NCI-H2196 treated with DMSO at 0.1 percent for 48 hours (cell line): ENCODE data around the gene GLOD4.
"Not testable (repeated sequence)": the region's sequence is repeated elsewhere in the genome, so short reads cannot be mapped to it uniquely, and the experiment has no call there.

ENCODE experiments used
- DNase-seq: peaks from one replicate; lab custom pipeline; 2025; ENCODE audit not compliant: unreplicated experiment; lab: John Stamatoyannopoulos, UW

Gene GLOD4, protein sequence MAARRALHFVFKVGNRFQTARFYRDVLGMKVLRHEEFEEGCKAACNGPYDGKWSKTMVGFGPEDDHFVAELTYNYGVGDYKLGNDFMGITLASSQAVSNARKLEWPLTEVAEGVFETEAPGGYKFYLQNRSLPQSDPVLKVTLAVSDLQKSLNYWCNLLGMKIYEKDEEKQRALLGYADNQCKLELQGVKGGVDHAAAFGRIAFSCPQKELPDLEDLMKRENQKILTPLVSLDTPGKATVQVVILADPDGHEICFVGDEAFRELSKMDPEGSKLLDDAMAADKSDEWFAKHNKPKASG

DNA sequence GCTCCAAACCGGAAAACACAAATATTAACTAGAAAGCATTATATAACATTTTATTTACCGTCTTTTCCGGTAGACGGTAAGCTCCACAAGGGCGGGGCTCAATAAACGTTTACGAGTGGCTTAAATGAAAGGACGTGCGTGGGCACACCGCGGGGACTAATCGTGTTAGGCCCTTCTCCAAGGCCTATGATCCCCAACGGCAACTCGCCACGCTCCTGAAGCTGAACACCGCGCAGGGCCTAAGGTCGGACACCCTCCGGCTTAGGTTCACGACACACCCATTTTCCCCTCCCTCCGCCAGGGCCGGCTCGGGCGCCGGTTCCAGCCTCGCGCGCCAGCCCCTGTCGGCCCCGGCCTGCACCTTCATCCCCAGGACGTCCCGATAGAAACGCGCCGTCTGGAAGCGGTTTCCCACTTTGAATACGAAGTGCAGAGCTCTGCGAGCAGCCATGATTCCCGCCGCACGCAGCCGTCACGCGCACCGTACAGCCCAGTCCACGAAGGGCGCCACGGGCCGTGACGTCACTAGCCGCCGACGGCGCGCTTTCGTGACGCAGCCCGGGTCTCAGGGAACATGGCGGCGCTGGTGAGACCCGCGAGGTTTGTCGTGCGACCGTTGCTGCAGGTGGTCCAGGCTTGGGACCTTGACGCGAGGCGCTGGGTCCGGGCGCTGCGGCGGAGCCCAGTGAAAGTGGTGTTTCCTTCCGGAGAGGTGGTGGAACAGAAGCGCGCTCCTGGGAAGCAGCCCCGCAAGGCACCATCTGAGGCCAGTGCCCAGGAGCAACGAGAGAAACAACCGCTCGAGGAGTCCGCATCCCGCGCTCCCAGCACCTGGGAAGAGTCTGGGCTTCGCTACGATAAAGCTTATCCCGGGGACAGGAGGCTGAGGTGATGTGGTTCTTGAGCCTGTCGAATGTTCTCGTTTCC is at the start of gene GLOD4, which contains the start of gene MRM3:
TSS of gene GLOD4 (minus strand) at position 476 of the 927 bp plus-strand sequence. CDS start at position 451, 25 bp downstream.
TSS of gene MRM3 (plus strand) at position 549 of the 927 bp plus-strand sequence. CDS start at position 575, 26 bp downstream.
- DNase-seq, result peak; percentile 53

DNA sequence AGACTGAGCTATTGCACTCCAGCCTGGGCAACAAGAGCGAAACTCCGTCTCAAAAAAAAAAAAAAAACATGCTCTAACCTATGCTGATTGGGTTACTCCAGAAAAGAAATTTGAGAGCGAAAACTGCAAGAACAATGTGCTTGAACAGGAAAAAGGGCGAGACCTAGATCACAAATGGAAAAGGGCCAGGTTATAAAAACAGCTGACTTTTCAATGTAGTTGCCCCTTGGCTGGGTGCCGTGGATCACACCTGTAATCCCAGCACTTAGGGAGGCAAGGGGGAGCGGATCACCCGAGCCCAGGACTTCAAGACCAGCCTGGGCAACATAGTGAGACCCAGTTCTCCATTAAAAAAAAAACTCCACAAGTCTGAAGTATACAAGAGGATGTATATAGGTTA is 48.9 kb upstream of the GLOD4 start:
- no peak for DNase-seq

DNA sequence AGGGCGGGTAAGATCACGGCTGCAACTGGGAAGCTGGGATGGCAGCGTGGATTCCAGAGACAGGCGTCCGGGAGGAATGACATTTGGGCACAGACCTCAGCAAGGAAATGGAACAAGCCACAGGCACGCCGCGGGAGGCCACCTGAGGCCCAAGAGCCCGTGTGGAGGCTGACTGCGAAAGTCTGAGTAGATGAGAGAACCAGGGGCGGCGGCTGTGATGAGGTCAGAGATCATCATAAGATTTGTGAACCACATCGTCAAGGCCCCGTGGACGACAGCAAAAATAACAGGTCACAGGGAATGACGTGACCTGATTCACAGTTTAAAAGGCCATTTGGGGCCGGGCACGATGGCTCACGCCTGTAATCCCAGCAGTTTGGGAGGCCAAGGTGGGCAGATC is 48.3 kb upstream of the GLOD4 start:
- no peak for DNase-seq

DNA sequence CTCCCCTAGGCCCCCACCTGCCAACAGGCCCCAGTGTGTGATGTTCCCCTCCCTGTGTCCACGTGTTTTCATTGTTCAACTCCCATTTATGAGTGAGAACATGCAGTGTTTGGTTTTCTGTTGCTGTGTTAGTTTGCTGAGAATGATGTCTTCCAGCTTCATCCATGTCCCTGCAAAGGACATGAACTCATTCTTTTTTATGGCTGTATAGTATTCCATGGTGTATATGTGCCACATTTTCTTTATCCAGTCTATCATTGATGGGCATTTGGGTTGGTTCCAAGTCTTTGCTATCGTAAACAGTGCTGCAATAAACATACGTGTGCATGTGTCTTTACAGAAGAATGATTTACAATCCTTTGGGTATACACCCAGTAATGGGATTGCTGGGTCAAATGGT is 47.5 kb upstream of the GLOD4 start:
- DNase-seq, result not testable (repeated sequence)

DNA sequence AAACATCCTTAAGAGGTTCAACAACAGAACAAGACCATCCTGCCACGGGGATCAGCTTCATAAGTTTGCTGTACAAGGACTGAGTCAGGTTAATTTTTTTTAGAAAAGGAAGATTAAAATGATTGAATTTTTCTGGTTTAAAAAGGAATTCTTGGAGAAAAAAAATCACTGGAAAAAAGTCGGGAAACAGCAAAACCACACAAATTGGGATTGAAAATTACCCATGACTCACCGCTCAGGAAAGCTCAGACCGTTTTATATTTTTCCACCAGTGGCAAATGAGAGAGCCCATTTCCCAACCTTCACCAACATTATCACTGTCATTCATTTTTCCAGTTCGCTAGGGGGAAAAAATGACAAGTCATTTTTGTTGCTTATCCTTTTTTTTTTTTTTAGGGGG is 46.7 kb upstream of the GLOD4 start:
- no peak for DNase-seq

DNA sequence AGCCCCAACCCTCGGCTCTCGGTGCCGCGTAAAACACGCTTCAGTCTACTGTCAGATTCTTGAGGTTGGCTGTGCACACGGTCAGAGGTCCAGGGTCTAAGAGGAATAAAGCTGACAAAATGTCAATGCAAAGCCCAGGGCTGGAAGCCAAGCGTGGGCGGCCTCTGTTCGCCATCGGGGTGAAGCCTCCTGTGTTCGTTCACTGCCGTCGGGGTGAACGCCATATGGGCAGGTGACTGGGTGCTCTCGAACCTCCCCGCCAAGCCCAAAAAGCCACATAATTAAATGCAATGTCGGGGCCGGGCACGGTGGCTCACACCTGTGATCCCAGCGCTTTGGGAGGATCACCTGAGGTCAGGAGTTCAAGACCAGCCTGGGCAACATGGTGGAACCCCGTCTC is 44.7 kb upstream of the GLOD4 start:
- DNase-seq, result no peak

DNA sequence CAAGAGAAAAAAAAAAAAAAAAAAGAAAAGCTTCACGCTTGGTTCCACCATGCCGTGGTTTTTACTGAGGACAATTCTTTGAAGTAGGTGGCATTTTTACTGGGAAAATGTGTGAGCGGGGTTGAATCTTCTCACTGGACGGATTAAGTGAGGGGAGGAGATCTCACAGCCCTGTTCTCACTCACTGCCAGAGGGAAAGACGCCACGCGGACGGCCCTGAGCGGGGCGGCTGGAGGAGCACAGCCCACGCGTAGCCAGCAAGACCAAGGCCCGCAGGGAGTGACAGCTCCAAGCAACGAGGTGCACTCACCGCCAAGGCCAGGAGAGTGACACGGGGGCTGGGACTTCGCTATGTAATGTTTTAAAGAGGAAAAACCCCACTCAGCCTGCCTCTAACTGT is 43.1 kb upstream of the GLOD4 start:
- DNase-seq, result no peak

DNA sequence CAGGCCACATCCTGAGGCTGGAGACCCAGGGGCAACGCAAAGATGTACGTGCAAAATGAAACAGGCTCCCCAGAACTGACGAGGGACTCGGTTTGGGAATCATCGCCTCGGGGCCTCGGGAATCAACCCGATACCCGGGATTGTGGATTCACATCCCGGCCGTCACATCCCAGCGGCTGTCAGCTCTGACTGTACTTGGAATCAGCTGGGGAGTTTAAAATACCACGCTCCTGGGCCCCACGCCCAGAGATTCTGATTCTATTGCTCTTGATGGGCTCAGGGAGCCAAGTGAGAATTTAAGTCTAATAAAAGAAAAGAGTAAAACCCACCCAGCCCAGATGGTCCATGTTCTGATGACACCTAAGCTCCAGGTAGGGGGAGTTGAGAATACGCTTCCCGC is 42.3 kb upstream of the GLOD4 start:
- DNase-seq, result no peak

DNA sequence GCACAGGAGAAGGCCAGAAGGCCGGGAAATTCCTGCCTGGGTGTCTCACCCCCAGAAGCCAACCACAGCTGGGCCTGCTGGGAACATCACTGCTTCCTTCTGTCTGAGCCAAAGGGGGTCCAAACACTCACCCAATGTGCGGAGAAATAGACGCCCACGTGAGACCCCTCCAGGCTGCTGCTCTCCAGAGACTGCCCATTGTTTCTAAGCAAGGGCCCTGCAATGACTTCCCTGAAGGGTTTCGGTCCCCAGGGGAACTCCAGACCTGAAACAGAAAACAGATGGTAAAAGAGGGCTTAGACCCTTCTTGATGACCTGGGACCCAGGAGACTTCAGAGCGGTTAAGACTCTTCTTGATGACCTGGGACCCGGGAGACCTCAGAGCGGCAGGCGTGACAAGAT is 41.4 kb upstream of the GLOD4 start:
- no peak for DNase-seq

DNA sequence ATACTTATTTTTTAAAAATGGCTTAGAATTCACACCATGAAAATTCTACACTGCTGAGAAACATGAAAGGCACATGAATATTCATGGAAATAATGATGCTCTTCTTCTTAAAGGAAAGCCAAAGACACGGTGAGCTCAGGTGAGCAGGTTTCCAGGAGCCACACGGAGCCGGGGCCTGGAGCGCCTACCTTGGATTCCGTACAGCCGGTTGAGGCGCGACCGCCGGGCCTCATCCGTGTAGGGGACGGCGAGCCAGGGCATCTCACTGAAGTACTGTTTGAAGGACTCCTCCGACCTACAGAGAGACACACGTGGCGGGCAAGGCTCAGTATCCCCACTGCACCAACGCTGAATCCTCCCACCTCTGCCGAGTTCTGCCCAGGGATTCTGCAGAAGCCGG is 37.2 kb upstream of the GLOD4 start:
- DNase-seq, result no peak

DNA sequence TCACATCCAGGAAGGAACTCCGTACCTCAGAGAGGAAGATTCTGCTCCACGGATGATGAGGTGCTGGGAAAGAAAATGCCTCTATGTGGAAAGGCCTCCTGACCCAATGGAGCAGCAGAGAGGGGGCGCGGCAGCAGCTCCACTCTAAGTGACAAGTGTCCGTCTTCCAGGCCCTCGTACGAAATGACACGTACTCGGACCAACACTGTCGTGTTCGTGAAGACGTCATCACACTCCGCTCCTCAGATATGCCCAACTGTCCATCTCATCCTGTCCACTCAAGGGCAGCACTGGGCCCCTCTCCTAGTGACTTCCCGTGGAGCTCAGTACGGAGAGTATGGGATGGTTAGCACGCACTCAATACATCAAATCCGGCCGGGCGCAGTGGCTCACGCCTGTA is 32.3 kb upstream of the GLOD4 start:
- no peak for DNase-seq

DNA sequence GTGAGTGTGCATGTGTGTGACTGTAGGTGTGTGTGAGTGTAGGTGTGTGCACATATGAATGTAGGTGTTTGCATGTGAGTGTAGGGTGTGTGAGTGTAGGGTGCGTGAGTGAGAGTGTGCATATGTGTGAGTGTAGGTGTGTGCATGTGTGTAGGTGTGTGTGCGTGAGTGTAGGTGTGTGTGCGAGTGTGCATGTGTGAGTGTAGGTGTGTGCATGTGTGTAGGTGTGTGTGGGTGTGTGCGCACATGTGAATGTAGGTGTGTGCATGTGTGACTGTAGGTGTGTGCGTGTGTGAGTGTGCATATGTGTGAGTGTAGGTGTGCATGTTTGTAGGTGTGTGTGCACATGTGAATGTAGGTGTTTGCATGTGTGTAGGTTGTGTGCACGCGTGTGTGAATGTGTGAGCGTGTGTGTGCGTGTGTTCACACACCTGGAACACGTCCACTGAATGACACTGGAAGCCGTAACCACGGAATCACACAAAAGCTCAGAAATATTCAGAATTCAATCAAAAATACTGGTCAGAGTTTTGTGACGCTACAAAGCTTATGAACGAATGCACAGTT is 30.6 kb upstream of the GLOD4 start:
- no peak for DNase-seq

DNA sequence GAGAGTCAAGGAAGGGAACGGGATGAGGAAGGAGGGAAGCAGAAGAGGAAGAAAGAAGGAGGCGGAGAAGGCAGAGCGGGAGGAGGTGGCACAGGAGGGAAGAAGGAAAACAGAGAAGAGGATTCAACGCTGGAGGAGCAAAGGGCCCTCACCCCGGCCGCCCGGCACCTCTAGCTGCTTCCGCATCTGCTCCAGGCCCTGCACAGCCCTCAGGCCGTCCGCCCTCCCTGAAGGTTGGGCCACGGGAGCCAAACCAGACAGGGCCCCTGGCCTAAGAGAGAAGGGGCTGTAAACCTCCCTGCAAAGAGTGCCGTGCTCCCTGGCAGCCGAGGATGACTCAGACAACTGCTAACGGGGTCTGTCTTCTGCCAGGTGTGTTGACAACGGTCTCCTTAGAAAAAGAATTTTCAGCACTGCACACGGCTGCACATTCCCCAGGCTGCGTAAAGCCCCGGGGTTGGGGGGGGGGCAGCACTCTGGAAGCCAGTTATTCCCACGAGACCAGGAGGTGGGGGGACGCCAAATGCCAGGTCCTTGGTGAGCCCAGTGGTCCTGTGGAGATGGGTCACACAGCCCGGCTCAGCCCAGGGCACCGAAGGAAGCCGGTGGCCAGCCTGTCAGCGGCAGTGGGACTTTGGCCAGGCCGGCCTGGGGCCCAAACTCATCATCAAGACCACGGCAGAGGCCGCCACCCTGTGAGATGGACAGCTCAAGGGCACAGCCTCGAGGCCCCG is 29.1 kb upstream of the GLOD4 start:
- DNase-seq, result no peak

DNA sequence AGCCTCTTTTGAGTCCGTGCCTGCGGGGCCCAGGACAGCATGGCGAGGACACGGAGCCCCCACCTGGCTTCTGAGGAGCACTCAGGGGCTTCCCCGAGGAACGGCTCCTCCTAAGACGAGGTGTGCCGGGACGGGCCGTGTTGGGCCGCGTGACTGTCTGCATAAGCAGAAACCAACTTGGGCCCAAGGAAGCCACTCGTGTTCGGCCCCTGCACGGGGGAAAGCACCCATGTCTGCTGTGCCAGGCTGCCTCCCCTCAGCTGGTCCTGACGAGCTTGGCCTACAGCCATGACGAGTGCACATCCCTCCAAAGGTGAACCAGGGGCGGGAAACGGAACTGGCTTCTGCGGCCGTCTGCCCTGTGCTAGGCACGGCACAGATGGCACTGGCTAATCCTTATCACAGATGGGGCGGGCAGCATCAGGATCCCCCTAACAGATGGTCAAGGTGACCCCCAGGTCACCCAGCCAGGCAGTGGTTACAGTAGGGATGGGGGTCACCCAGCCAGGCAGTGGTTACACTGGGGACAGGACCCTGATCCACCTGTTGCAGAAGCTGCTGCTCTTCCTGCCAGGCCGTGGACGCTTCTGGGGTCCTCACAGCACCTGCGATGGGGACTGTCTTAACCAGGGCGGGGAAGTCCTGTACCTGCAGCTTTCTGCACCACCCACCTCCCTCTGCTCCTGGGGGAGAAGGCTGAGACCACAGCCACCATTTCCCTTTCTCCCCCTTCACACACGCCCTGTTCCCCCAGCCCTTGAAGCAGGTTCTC is 25.6 kb upstream of the GLOD4 start:
- no peak for DNase-seq

DNA sequence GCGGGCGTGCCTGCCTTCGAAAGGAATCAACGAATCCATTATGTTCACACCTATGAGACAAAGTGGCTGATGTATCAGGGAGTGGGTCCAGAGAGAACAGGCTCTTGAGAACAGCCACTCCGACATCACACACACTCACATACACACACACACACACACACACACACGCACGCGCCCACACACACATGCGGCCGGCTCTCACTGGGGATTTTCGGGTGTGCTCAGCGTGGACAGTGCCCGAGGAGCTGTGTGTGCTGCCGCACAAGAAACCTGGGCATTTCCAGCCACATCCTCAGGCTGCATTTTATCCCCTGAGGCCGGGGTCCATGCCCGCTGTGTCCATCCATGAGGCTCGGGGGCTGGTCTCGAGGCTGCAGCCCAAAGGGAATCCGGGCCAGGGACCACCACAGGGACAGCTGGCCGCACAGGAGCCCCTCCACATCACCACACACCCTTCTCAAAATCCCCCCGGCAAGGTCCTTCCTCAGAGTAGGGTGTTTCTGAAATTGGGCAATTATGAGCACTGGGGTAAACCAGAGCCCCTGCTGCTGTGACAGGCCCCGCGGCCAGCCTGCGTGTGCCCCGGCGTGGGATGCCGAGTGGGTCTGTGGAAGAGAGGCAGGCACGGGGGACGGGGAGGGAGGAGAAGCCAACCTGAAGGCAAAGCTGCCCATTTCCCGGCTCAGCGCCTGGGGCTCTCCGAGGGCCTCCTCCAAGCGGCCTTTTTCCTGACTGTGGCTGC is 24.9 kb upstream of the GLOD4 start:
- no peak for DNase-seq

DNA sequence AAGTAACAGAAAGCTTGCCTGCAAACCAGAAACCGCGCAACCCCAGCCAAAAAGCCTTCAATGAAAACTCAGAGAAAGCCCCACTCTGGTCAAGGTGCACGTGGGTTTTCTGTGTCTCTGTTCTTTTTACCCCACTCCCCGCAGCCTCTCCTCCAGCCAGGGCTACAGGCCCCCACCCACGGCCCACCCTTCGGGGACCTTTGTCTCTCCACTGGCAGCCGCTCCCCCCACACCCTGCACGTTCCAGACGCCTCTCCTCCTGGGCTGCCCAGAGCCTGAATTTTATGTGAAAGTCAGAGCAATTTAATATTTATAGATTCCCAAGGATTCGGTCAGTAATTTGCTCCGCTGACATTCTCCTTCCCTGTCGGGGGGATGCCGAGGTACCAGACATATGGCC is 24.3 kb upstream of the GLOD4 start:
- DNase-seq, result no peak

DNA sequence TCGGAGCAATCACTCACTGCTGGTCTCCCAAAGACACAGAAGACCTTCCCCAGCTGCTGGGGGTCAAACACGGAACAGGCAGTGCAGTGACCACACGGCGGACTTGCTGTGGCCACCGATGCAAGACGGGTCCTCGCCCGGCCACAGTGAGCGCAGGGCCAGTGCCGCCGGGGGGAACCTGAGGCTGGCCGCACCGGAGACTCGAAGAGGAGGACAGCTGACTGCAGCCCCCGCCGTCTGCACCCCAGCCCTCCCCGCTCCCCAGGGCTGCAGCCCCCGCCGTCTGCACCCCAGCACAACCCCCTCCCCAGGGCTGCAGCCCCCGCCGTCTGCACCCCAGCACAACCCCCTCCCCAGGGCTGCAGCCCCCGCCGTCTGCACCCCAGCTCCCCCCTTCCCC is 23.8 kb upstream of the GLOD4 start:
- DNase-seq, result not testable (repeated sequence)

DNA sequence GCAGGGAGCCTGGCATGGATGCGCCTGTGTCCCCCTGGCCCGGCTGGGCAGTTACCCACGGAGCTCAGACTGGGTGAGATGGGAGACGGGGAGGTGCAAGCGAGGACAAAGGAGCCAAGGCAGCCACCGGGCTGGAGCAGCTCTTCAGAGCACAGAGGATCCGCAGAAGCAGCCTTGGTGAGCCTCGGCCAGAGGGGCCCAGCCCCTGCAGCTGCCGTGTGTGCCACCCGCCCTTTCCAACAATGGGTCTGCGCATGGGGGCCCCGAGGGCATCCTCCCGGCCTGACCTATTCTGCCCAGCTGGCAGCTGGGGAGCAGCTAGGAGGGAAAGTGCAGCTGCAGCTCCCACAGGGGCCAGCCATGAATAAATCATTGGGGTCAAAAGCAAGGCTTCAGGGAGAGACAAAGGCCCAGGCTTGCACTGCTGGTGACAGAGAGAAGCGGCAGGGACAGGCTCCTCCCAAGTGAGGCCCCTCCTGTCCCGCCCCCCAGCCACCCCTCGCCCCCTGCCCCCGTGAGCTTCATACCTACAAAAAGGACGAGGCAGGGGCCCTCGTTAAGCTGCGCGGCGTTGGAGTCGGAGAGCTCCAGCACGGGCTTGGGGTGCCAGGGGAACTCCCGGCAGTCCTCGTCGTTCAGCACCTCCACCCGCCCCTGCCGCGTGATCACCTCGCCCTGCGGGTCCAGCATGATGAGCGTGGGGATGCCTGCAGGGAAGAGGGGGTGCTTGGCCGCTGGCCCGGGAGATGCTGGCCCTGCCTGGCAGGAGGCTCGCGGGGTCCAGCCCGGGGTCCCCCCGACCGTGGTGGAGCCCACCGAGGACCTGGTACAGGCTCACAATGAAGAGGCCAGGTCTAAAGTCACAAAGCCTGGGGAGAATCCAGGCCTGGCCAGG is 22.7 kb upstream of the GLOD4 start:
- no peak for DNase-seq
